HUES64 (cell line): ENCODE results near the gene C11orf21. TPM values are rescaled to one million over a fixed set of nuclear protein-coding genes. Genes with fewer than 3 reads are reported as not detected.
"Not testable (repeated sequence)": the region's sequence is repeated elsewhere in the genome, so short reads cannot be mapped to it uniquely, and the experiment has no call there.

ENCODE experiments used
- H3K27ac ChIP-seq: 2 replicates; pipeline ENCODE4 v1.7.0; 2013; ENCODE audit warnings: low read depth, low read length, inconsistent platforms
- H3K27me3 ChIP-seq: 2 replicates; pipeline ENCODE4 v1.6.1; 2013; ENCODE audit warnings: mild to moderate bottlenecking, low read length; ENCODE audit not compliant: insufficient read depth
- H3K36me3 ChIP-seq: 2 replicates; pipeline ENCODE4 v1.6.1; 2013; ENCODE audit warnings: mild to moderate bottlenecking, low read length; ENCODE audit not compliant: insufficient read depth
- H3K4me1 ChIP-seq: 2 replicates; pipeline ENCODE4 v1.6.1; 2013; ENCODE audit warnings: mild to moderate bottlenecking, low read length, moderate library complexity; ENCODE audit not compliant: insufficient read depth
- H3K4me3 ChIP-seq: 2 replicates; pipeline ENCODE4 v1.5.1; 2013; ENCODE audit warnings: mild to moderate bottlenecking, low read length, moderate library complexity
- H3K9ac ChIP-seq: 2 replicates; pipeline ENCODE4 v1.6.1; 2013; ENCODE audit warnings: mild to moderate bottlenecking, low read depth, low read length
- H3K9me3 ChIP-seq: 2 replicates; pipeline ENCODE4 v1.6.1; 2013; ENCODE audit warnings: low read depth, low read length; ENCODE audit not compliant: insufficient read depth
- WGBS: fragments of 150-250, 120-280 bp; methylation state at CpG from one replicate; pipeline ENCODE4 v1.1.7; 2013; ENCODE audit warnings: missing lambda C conversion rate; 5-methylcytosine and 5-hydroxymethylcytosine counted together
- polyA plus RNA-seq, 2 experiments: library from polyadenylated mRNA; stranded (reverse); fragments of 50-300 nt; gene quantifications; one replicate each; pipeline ENCODE4 v1.2.3, GENCODE V29; 2013

Gene C11orf21
- not detected for polyA plus RNA-seq (2013, experiment 1 of 2)
- not detected for polyA plus RNA-seq (2013, experiment 2 of 2)

GRCh38 chr11:2301631-2302305 is at the start of gene C11orf21, which contains the start of gene TSPAN32:
Gene C11orf21, minus strand, starts transcription at chr11:2301918. Its CDS starts 110 bp downstream, at chr11:2301808.
Gene TSPAN32, plus strand, starts transcription at chr11:2302013. Its CDS starts 137 bp downstream, at chr11:2302150.
- H3K36me3 ChIP-seq, result no peaks in the 10 kb centered on the region
- WGBS, result 74% methylated on average over 16 of the region's 16 CpGs
- H3K4me3 ChIP-seq, result no peak within 1 kb of the TSS
- H3K9me3 ChIP-seq, result no peaks in the 10 kb centered on the region
- H3K27ac ChIP-seq, result no peak within 1 kb of the TSS
- no peaks in the 10 kb centered on the region for H3K4me1 ChIP-seq
- H3K9ac ChIP-seq, result no peak within 1 kb of the TSS
- H3K27me3 ChIP-seq, result no peaks in the 10 kb centered on the region

GRCh38 chr11:2348986-2349385 is 47.3 kb upstream of the C11orf21 start:
- Histone ChIP-seq H3K27ac (no peak overlapping the region), H3K27me3 (0 out of 2 replicates have a peak, but pooled peaks cover 3% of the 10 kb centered on the region)
- 100% methylated on average over 1 of the region's 1 CpG for WGBS

GRCh38 chr11:2347308-2347830 is 45.7 kb upstream of the C11orf21 start:
- H3K9ac ChIP-seq, result no peak overlapping the region
- WGBS, result 87% methylated on average over 9 of the region's 9 CpGs
- H3K27me3 ChIP-seq, result 0 out of 2 replicates have a peak, but pooled peaks cover 3% of the 10 kb centered on the region

More at GRCh38 chr11:2348986-2349385, 47.3 kb upstream of the C11orf21 start:
- Histone ChIP-seq H3K36me3 (no peaks in the 10 kb centered on the region), H3K4me1 (no peaks in the 10 kb centered on the region), H3K9me3 (peaks cover 17% of the 10 kb centered on the region), H3K4me3 (no peak overlapping the region), H3K9ac (no peak overlapping the region)

GRCh38 chr11:2346586-2347307 is 45.0 kb upstream of the C11orf21 start:
- no peaks in the 10 kb centered on the region for H3K36me3 ChIP-seq
- peaks cover 17% of the 10 kb centered on the region for H3K9me3 ChIP-seq
- no peak overlapping the region for H3K9ac ChIP-seq
- no peak overlapping the region for H3K4me3 ChIP-seq
- 82% methylated on average over 10 of the region's 10 CpGs for WGBS
- H3K27me3 ChIP-seq, result 0 out of 2 replicates have a peak, but pooled peaks cover 3% of the 10 kb centered on the region
- H3K27ac ChIP-seq, result no peak overlapping the region
- no peaks in the 10 kb centered on the region for H3K4me1 ChIP-seq

More at GRCh38 chr11:2347308-2347830, 45.7 kb upstream of the C11orf21 start:
- no peak overlapping the region for H3K27ac ChIP-seq
- H3K9me3 ChIP-seq, result peaks cover 17% of the 10 kb centered on the region
- H3K36me3 ChIP-seq, result no peaks in the 10 kb centered on the region
- H3K4me3 ChIP-seq, result no peak overlapping the region
- no peaks in the 10 kb centered on the region for H3K4me1 ChIP-seq

- Histone ChIP-seq H3K27me3 (no peaks in the 10 kb centered on the region), H3K9me3 (peaks cover 17% of the 10 kb centered on the region), H3K9ac (no peak overlapping the region), H3K4me1 (no peaks in the 10 kb centered on the region), H3K4me3 (no peak overlapping the region), H3K36me3 (no peaks in the 10 kb centered on the region), H3K27ac (no peak overlapping the region)
- WGBS, result 93% methylated on average over 4 of the region's 4 CpGs
Measured at GRCh38 chr11:2346014-2346413, 44.3 kb upstream of the C11orf21 start.

GRCh38 chr11:2345050-2345449 is 43.3 kb upstream of the C11orf21 start:
- WGBS, result 89% methylated on average over 2 of the region's 2 CpGs
- H3K27me3 ChIP-seq, result no peaks in the 10 kb centered on the region
- H3K9ac ChIP-seq, result no peak overlapping the region
- no peaks in the 10 kb centered on the region for H3K36me3 ChIP-seq
- peaks cover 12% of the 10 kb centered on the region for H3K9me3 ChIP-seq
- no peaks in the 10 kb centered on the region for H3K4me1 ChIP-seq
- H3K4me3 ChIP-seq, result no peak overlapping the region
- no peak overlapping the region for H3K27ac ChIP-seq

- peaks cover 1% of the 10 kb centered on the region; the same call in 1 of the 2 replicates for H3K9me3 ChIP-seq
Measured at GRCh38 chr11:2343502-2343901, 41.8 kb upstream of the C11orf21 start.

GRCh38 chr11:2342981-2343380 is 41.3 kb upstream of the C11orf21 start:
- 84% methylated on average over 5 of the region's 5 CpGs for WGBS
- H3K4me1 ChIP-seq, result 0 out of 2 replicates have a peak, but pooled peaks cover 6% of the 10 kb centered on the region
- H3K27me3 ChIP-seq, result no peaks in the 10 kb centered on the region

More at GRCh38 chr11:2343502-2343901, 41.8 kb upstream of the C11orf21 start:
- WGBS, result 89% methylated on average over 4 of the region's 4 CpGs
- Histone ChIP-seq H3K4me1 (0 out of 2 replicates have a peak, but pooled peaks cover 2% of the 10 kb centered on the region), H3K9ac (no peak overlapping the region), H3K27me3 (no peaks in the 10 kb centered on the region), H3K27ac (no peak overlapping the region), H3K4me3 (no peak overlapping the region), H3K36me3 (no peaks in the 10 kb centered on the region)

GRCh38 chr11:2342557-2342956 is 40.8 kb upstream of the C11orf21 start:
- Histone ChIP-seq H3K27me3 (no peaks in the 10 kb centered on the region), H3K4me1 (0 out of 2 replicates have a peak, but pooled peaks cover 6% of the 10 kb centered on the region), H3K9me3 (no peaks in the 10 kb centered on the region), H3K27ac (no peak overlapping the region), H3K9ac (no peak overlapping the region), H3K36me3 (no peaks in the 10 kb centered on the region), H3K4me3 (no peak overlapping the region)
- 94% methylated on average over 3 of the region's 3 CpGs for WGBS

More at GRCh38 chr11:2342981-2343380, 41.3 kb upstream of the C11orf21 start:
- Histone ChIP-seq H3K36me3 (no peaks in the 10 kb centered on the region), H3K4me3 (no peak overlapping the region), H3K9ac (no peak overlapping the region), H3K9me3 (no peaks in the 10 kb centered on the region), H3K27ac (no peak overlapping the region)

- not testable (repeated sequence) for H3K4me1 ChIP-seq, H3K27me3 ChIP-seq, H3K4me3 ChIP-seq, H3K9ac ChIP-seq, H3K36me3 ChIP-seq, H3K27ac ChIP-seq, H3K9me3 ChIP-seq
- 51% methylated on average over 8 of the region's 8 CpGs for WGBS
Measured at GRCh38 chr11:2338760-2339159, 37.0 kb upstream of the C11orf21 start.

GRCh38 chr11:2335286-2335685 is 33.6 kb upstream of the C11orf21 start:
- not testable (repeated sequence) for H3K27me3 ChIP-seq, H3K9me3 ChIP-seq, H3K36me3 ChIP-seq, H3K9ac ChIP-seq, H3K4me3 ChIP-seq, H3K27ac ChIP-seq, H3K4me1 ChIP-seq
- WGBS, result 92% methylated on average over 17 of the region's 18 CpGs
